NB4 (cell line): ENCODE measurements around the gene POLD4.

ENCODE experiments used
- DNase-seq: peaks from one replicate; pipeline ENCODE4 v3.0.0; 2010; ENCODE audit warnings: low read depth
- H3K4me3 ChIP-seq: one replicate; pipeline ENCODE4 v1.5.1; 2011; ENCODE audit warnings: mild to moderate bottlenecking, low read depth, low read length, moderate library complexity
- MYC ChIP-seq: IDR thresholded peaks from 2 replicates; pipeline ENCODE4 v1.6.1; 2011; ENCODE audit warnings: low read depth, low read length
- POLR2A ChIP-seq: IDR thresholded peaks from 2 replicates; pipeline ENCODE4 v1.6.1; 2011; ENCODE audit warnings: mild to moderate bottlenecking; ENCODE audit not compliant: insufficient read length; ENCODE audit errors: extremely low read depth
- TF ChIP-seq, protein P1 (sequence below): IDR thresholded peaks from 2 replicates; pipeline ENCODE4 v1.6.1; 2011; ENCODE audit warnings: low read depth, low read length
- TF ChIP-seq, protein P2 (sequence below): IDR thresholded peaks from one replicate; pipeline ENCODE4 v1.5.1; 2012; ENCODE audit warnings: low read depth, low read length

The POLD4 gene

DNA sequence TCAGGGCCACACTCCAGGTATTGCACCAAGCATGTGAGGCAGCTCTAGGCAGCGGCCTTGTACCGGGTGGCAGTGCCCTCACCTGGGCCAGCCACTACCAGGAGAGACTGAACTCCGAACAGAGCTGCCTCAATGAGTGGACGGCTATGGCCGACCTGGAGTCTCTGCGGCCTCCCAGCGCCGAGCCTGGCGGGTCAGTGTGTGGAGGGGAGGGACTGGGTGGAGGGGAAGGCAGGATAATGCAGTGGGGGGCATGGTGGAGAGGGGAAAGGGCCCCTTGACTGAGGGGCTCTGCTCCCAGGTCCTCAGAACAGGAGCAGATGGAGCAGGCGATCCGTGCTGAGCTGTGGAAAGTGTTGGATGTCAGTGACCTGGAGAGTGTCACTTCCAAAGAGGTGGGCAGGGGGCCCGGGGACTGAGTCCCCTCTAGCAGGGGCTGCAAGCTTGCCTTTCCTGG lies 45.8 kb downstream of the POLD4 start:
- no peak for DNase-seq
- no peak for TF ChIP-seq POLR2A
- TF ChIP-seq, protein P1, sequence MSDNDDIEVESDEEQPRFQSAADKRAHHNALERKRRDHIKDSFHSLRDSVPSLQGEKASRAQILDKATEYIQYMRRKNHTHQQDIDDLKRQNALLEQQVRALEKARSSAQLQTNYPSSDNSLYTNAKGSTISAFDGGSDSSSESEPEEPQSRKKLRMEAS: no peak
- TF ChIP-seq, protein P2, sequence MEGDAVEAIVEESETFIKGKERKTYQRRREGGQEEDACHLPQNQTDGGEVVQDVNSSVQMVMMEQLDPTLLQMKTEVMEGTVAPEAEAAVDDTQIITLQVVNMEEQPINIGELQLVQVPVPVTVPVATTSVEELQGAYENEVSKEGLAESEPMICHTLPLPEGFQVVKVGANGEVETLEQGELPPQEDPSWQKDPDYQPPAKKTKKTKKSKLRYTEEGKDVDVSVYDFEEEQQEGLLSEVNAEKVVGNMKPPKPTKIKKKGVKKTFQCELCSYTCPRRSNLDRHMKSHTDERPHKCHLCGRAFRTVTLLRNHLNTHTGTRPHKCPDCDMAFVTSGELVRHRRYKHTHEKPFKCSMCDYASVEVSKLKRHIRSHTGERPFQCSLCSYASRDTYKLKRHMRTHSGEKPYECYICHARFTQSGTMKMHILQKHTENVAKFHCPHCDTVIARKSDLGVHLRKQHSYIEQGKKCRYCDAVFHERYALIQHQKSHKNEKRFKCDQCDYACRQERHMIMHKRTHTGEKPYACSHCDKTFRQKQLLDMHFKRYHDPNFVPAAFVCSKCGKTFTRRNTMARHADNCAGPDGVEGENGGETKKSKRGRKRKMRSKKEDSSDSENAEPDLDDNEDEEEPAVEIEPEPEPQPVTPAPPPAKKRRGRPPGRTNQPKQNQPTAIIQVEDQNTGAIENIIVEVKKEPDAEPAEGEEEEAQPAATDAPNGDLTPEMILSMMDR: no peak
- no peak for TF ChIP-seq MYC
- H3K4me3 ChIP-seq: no peak overlapping the region

DNA sequence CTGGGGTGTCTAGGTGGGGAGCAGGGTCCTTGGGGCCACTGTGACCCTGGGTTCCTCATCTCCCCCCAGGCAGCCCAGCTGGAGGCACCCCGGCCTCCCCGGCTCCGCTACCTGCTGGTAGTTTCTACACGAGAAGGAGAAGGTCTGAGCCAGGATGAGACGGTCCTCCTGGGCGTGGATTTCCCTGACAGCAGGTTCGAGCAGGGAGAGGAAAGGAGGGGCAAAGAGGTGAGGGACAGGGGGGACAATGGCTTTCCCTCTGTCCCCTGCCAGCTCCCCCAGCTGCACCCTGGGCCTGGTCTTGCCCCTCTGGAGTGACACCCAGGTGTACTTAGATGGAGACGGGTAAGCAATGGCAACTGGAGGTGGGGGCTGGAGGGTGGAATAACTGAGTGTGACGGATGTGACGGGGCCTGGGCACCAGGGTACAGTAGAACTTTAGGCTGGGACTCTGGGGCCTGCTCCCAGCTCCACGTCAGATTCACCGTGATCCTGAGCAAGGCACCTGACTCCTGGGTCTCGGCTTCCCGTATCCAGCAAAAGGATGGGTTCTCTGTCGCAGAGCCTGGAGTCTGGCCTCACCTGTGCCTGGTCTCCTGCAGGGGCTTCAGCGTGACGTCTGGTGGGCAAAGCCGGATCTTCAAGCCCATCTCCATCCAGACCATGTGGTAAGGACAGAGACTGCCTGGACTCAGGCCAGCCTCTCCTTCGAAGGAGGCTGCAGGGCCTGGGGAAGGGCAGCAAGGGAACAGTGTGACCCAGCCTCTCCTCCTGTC lies 46.4 kb downstream of the POLD4 start:
- H3K4me3 ChIP-seq: no peak overlapping the region
- DNase-seq: no peak
- TF ChIP-seq, protein P2: no peak
- no peak for TF ChIP-seq MYC
- no peak for TF ChIP-seq POLR2A
- TF ChIP-seq, protein P1: no peak

DNA sequence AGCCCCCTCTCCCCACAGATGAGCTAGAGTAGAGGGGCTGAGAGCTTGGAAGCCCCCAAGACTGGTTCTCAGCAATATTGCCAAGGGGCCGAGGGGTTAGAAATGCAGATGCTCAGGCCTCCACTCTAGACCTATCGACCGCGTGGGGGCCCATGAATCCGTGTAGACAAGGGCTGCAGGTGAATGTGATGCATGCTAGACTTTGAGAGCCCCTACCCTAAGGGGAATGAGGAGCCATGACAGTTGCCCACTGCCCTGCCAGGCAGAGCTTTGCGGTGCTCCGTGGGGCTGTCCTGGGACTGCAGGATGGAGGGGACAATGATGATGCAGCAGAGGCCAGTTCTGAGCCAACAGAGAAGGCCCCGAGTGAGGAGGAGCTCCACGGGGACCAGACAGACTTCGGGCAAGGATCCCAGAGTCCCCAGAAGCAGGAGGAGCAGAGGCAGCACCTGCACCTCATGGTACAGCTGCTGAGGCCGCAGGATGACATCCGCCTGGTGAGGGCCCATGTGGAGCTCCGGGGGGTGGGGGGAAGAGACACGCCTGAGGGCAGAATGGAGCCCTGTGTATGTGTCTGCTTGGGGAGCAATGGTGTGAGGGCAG lies 48.7 kb downstream of the POLD4 start:
- TF ChIP-seq, protein P2: no peak
- TF ChIP-seq, protein P1: no peak
- no peak for TF ChIP-seq POLR2A
- TF ChIP-seq MYC: no peak
- no peak overlapping the region for H3K4me3 ChIP-seq
- peak; percentile 25 for DNase-seq

DNA sequence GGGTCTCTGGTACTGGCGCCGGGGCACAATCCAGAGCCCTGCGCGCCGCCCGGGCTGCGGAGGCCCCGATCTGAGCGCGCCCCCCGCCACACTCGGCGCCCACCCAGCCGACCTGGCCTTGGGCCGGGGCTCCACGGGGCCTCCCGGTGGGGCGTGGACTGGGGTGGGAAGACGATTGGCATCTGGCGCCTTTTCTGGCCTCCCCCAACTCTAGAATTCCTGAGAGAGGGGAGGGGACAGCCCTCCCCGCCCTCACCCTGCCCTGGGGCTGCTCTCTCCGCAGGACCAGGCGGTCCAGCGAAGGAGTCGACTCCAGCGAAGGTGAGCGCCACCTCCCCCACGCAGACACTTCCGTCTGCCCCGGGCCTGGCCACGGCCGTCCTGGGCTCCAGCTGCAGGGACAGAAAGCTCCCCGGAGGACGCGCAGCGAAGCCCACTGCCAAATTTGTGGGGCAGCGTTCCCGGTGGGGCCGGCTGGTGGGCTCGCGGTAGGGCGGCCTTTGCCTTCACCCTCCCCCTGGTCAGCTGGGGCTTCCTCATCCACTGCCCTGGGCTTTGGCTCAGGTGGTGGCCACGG lies 49.4 kb downstream of the POLD4 start:
- TF ChIP-seq, protein P1: no peak
- no peak for TF ChIP-seq POLR2A
- no peak for TF ChIP-seq MYC
- TF ChIP-seq, protein P2: no peak
- DNase-seq: peak; percentile 27
- no peak overlapping the region for H3K4me3 ChIP-seq

DNA sequence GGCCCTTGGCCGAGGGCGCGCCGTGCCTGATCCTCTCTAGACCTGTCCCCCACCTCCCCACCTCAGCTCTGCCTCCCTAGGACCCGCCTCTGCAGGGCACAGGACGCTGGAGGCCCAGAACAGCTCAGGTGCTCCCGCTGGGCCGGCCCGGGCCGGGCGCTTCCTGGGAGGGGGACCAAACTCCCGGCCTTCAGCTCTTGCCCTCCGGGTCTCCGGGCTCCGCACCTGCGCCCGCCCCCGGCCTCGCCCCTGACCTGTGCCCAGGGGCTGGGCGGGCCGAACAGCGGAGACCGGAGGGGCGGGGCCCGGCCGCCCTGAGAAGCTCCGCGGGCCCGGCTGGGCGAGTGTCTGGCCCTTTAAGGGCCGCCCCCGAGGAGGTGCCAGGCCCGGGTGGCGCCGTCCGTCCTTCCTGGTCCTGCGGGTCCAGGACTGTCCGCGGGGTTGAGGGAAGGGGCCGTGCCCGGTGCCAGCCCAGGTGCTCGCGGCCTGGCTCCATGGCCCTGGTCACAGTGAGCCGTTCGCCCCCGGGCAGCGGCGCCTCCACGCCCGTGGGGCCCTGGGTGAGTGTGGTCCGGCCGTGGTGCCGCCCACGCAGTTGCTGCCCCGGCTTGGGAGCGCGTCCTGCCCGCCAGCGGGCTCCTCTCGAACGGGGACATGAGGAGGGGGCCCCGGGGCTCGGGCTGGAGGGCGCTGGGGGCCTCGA lies 50.1 kb downstream of the POLD4 start, which contains the start of gene SSH3:
Gene SSH3, plus strand, starts transcription at position 399 of the 703 bp plus-strand sequence. Its CDS starts 96 bp downstream, at position 495.
- DNase-seq: peak; percentile 25
- TF ChIP-seq MYC: no peak
- TF ChIP-seq, protein P2: no peak
- no peak for TF ChIP-seq POLR2A
- TF ChIP-seq, protein P1: no peak
- H3K4me3 ChIP-seq: no peak within 1 kb of the TSS
